DND-41 (cell line): ENCODE results near the gene FBLN1.

Experiments used
- ATAC-seq: fragments of 200-7000 bp; cut with Tn5 transposase; 3 replicates; pipeline ENCODE4 v1.9.1; 2021; ENCODE audit warnings: low read depth; ENCODE audit not compliant: insufficient read depth
- DNase-seq: peaks from one replicate; pipeline ENCODE4 v3.0.0-alpha.2; 2020
- H2AFZ ChIP-seq: 2 replicates; pipeline ENCODE4 v1.6.0; 2012; ENCODE audit warnings: low read depth, low read length
- H3K27ac ChIP-seq: 2 replicates; pipeline ENCODE4 v1.5.1; 2012; ENCODE audit warnings: low read length, inconsistent platforms
- H3K27me3 ChIP-seq: fragments of 200-600 bp; sonication (generic); 2 replicates; pipeline ENCODE4 v1.6.0; 2012; ENCODE audit warnings: low read length, mild to moderate bottlenecking, inconsistent platforms; ENCODE audit not compliant: insufficient read depth, poor library complexity
- H3K36me3 ChIP-seq: 2 replicates; pipeline ENCODE4 v1.5.1; 2012; ENCODE audit warnings: low read length, inconsistent platforms; ENCODE audit not compliant: insufficient read depth
- H3K4me1 ChIP-seq: 2 replicates; pipeline ENCODE4 v1.5.1; 2012; ENCODE audit warnings: mild to moderate bottlenecking, low read length; ENCODE audit not compliant: insufficient read depth
- H3K4me2 ChIP-seq: 2 replicates; pipeline ENCODE4 v1.6.0; 2012; ENCODE audit warnings: mild to moderate bottlenecking, moderate library complexity, low read length, inconsistent platforms; ENCODE audit not compliant: insufficient read depth
- H3K4me3 ChIP-seq, 2 experiments: fragments of 200-600 bp in 1 of 2; shearing (Covaris generic) in 1 of 2; 2 replicates each; pipeline ENCODE4 v1.5.1; 2012 to 2016; ENCODE audit warnings: inconsistent platforms in 2 of 2, low read length in 2 of 2, mild to moderate bottlenecking in 2 of 2, low read depth in 1 of 2, moderate library complexity in 1 of 2
- H3K79me2 ChIP-seq: 2 replicates; pipeline ENCODE4 v1.6.0; 2012; ENCODE audit warnings: low read length, inconsistent platforms; ENCODE audit not compliant: insufficient read depth
- H3K9ac ChIP-seq: 2 replicates; pipeline ENCODE4 v1.6.0; 2012; ENCODE audit warnings: low read depth, mild to moderate bottlenecking, inconsistent platforms, low read length, moderate library complexity
- H3K9me3 ChIP-seq: 2 replicates; pipeline ENCODE4 v1.5.1; 2012; ENCODE audit warnings: low read length, moderate library complexity, mild to moderate bottlenecking, inconsistent platforms; ENCODE audit not compliant: insufficient read depth, severe bottlenecking
- H4K20me1 ChIP-seq: 2 replicates; pipeline ENCODE4 v1.6.0; 2012; ENCODE audit warnings: low read length; ENCODE audit not compliant: insufficient read depth
- EZH2 ChIP-seq: IDR thresholded peaks from 3 replicates; pipeline ENCODE4 v1.6.1; 2012; ENCODE audit warnings: borderline replicate concordance, low read depth, mild to moderate bottlenecking, moderate library complexity, low read length, inconsistent platforms; ENCODE audit not compliant: severe bottlenecking
- TF ChIP-seq, protein P1 (sequence below): IDR thresholded peaks from 2 replicates; pipeline ENCODE4 v1.5.1; 2012; ENCODE audit warnings: borderline replicate concordance, low read length, moderate library complexity, mild to moderate bottlenecking; ENCODE audit not compliant: poor library complexity, severe bottlenecking; ENCODE audit errors: extremely low read depth

FBLN1 gene

DNA sequence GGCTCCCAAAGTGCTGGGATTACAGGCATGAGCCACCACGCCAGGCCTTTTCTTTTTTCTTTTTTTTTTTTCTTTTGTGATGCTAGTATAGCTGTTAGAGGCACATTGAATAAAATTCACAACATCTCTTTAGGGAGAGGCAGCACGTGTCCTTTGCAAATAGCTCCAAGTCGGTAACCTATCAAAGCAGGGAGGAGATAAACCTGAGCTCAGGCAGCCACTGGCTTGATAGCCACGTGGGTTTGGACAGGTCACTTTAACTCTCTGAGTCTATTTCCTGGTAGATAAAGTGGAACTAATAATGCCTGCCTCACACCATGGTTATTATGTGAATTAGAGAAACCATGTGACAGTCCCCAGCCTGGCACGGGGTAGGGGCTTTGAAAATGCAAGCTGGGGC, 125.8 kb downstream of the FBLN1 start:
- no peak for ATAC-seq
- no peaks in the 10 kb centered on the region for H3K4me1 ChIP-seq

DNA sequence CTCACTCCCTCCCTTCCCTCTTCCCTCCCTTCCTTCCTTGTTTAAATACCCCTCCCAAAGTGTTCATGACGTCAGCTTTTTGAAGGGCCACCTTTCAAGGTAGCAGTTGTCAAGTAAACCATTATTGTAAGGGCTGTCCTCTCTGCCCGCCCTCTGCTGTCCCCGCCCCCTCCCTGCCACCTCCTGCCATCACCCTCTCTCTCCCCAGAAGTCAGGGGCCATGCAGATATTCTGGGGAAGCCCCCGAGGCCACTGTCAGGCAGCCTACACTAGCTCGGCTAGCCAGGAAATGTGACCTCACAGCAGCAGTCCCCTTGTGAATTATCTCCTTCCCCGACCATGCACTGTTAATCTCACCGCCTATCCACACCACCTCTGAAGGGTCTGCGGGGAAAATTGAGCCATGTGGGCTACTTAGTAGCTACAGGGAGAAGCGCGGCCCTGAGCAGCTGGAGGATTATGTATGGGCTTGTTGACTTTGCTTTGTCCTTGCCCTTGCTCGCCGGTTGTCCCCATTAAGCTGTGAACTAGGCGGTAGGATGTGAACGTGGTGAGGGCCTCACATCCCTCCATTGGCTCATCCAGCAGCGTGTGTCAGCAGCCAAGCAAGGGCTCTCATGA, 126.9 kb downstream of the FBLN1 start:
- Histone ChIP-seq H3K4me2 (no peak overlapping the region), H3K27me3 (peaks cover 13% of the 10 kb centered on the region), H3K9ac (no peak overlapping the region), H2AFZ (no peak overlapping the region), H4K20me1 (no peaks in the 10 kb centered on the region), H3K36me3 (no peaks in the 10 kb centered on the region), H3K4me1 (no peaks in the 10 kb centered on the region), H3K27ac (no peak overlapping the region), H3K79me2 (no peaks in the 10 kb centered on the region), H3K9me3 (no peaks in the 10 kb centered on the region), H3K4me3 (no peak overlapping the region)
- ATAC-seq (no peak), DNase-seq (no peak)
- TF ChIP-seq, protein P1, sequence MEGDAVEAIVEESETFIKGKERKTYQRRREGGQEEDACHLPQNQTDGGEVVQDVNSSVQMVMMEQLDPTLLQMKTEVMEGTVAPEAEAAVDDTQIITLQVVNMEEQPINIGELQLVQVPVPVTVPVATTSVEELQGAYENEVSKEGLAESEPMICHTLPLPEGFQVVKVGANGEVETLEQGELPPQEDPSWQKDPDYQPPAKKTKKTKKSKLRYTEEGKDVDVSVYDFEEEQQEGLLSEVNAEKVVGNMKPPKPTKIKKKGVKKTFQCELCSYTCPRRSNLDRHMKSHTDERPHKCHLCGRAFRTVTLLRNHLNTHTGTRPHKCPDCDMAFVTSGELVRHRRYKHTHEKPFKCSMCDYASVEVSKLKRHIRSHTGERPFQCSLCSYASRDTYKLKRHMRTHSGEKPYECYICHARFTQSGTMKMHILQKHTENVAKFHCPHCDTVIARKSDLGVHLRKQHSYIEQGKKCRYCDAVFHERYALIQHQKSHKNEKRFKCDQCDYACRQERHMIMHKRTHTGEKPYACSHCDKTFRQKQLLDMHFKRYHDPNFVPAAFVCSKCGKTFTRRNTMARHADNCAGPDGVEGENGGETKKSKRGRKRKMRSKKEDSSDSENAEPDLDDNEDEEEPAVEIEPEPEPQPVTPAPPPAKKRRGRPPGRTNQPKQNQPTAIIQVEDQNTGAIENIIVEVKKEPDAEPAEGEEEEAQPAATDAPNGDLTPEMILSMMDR: no peak
- TF ChIP-seq EZH2: no peak

More for the DNA sequence above, 125.8 kb downstream of the FBLN1 start:
- H3K9ac ChIP-seq: no peak overlapping the region
- H3K4me3 ChIP-seq: no peak overlapping the region
- TF ChIP-seq EZH2: no peak
- TF ChIP-seq, protein P1: no peak
- no peak overlapping the region for H2AFZ ChIP-seq
- no peak overlapping the region for H3K27ac ChIP-seq
- H3K79me2 ChIP-seq: no peaks in the 10 kb centered on the region
- H3K9me3 ChIP-seq: no peaks in the 10 kb centered on the region
- H3K36me3 ChIP-seq: no peaks in the 10 kb centered on the region
- no peaks in the 10 kb centered on the region for H4K20me1 ChIP-seq
- H3K4me2 ChIP-seq: no peak overlapping the region
- no peak for DNase-seq
- peaks cover 16% of the 10 kb centered on the region for H3K27me3 ChIP-seq

DNA sequence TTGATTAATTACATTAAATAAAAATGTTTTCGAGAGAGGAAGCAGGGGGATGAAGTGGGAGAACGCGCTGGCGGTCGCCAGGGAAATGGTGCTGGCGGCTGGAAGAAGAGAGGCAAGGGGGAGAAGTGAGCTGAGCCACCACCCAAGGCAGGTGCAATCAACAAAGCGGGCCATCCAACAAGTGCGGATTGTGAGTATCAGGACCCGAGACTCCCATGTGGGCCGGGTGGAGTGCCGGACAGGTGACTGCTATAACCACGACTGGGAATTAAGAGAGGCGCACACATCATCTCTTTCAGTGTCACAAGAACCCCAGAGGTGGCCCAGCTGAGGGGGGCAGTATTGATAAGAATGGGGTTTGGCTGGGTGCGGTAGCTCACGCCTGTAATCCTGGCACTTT, 127.8 kb downstream of the FBLN1 start:
- Histone ChIP-seq H3K9me3 (no peaks in the 10 kb centered on the region), H3K4me1 (no peaks in the 10 kb centered on the region), H4K20me1 (no peaks in the 10 kb centered on the region), H3K79me2 (no peaks in the 10 kb centered on the region), H3K9ac (no peak overlapping the region), H3K4me3 (no peak overlapping the region), H3K36me3 (no peaks in the 10 kb centered on the region), H2AFZ (no peak overlapping the region), H3K4me2 (no peak overlapping the region), H3K27ac (no peak overlapping the region), H3K27me3 (peaks cover 11% of the 10 kb centered on the region)
- ATAC-seq (no peak), DNase-seq (no peak)
- no peak for TF ChIP-seq EZH2
- TF ChIP-seq, protein P1: no peak

DNA sequence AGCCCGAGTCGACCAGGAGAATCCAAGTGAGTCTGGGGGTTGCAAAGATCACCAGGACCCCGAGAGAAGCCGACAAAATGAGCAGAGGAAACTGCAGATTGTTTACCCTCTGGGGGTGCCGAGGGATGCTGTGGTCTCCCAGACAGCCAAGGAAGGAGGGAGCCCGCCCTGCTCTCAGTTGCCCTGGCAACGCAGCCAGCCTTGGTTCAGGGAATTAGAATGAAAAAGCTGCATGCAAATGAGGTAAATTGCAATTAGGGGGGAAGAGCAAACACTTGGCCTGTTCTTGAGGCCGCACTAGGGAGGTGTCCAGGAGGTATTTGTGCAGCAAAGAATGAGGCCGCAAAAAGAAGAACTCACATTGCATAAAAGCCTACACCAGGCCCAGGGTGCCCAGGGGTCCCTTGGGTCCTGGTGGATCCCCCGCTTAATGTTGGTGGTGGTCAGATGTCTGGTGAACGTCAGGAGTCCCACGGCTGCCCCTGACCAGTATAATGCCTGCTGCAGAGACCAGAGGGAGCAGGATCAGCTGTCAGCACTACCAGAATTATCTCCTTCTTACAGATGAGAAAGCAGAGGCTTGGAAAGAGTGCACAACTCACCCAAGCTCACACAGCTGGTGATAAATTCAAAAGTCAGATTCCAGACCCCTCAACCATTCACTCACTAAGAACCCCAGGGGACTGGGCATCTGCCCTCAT, 128.6 kb downstream of the FBLN1 start:
- H2AFZ ChIP-seq: no peak overlapping the region
- DNase-seq: no peak
- no peak overlapping the region for H3K9ac ChIP-seq
- H3K27me3 ChIP-seq: peaks cover 11% of the 10 kb centered on the region
- no peaks in the 10 kb centered on the region for H3K36me3 ChIP-seq
- H3K27ac ChIP-seq: no peak overlapping the region
- H4K20me1 ChIP-seq: no peaks in the 10 kb centered on the region
- no peak for ATAC-seq
- H3K9me3 ChIP-seq: no peaks in the 10 kb centered on the region
- no peaks in the 10 kb centered on the region for H3K79me2 ChIP-seq
- H3K4me1 ChIP-seq: no peaks in the 10 kb centered on the region
- no peak overlapping the region for H3K4me3 ChIP-seq
- H3K4me2 ChIP-seq: no peak overlapping the region
- TF ChIP-seq, protein P1: no peak
- no peak for TF ChIP-seq EZH2
